Cardiac fibroblast (primary cell): ENCODE data around the gene NME8.

Source experiments
- DNase-seq, 2 donors: peaks; one replicate each; pipeline versions ENCODE4 v3.0.0 to v3.0.0-alpha.2; 2010; ENCODE audit warnings: low read depth in 2 of 2
- H3K4me3 ChIP-seq, 2 donors: replicated peaks in 1 of 2; 1 replicate in 1 of 2; 2 replicates in 1 of 2; pipeline ENCODE4 v1.5.1; 2011; ENCODE audit warnings: low read depth in 2 of 2, low read length in 2 of 2, mild to moderate bottlenecking in 2 of 2, moderate library complexity in 1 of 2
- TF ChIP-seq, protein P1 (sequence below): IDR thresholded peaks from one replicate; pipeline ENCODE4 v1.5.1; 2011; ENCODE audit warnings: low read depth, mild to moderate bottlenecking, low read length, inconsistent platforms

The NME8 gene

DNA sequence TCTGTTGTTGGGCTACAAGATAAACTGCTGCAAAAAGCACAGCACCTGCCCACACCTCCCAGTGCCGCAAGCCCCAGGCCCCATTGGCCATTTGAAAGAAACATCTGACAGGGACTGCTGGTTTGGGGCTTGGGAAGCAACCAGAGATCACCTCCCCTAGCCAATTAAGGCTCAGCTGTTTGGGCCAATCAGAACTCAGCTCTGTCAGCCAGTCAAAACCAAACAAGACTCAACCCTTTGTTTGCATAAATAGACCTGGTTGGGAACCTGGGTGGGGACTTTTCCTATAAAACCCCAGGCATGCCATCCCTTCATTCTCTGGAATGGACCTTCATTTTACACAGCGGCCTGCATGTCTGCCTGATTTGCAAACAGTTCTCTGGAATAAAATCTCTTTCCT is 17.2 kb upstream of the NME8 start:
- no peak overlapping the region for H3K4me3 ChIP-seq
- no peak for DNase-seq
- TF ChIP-seq, protein P1, sequence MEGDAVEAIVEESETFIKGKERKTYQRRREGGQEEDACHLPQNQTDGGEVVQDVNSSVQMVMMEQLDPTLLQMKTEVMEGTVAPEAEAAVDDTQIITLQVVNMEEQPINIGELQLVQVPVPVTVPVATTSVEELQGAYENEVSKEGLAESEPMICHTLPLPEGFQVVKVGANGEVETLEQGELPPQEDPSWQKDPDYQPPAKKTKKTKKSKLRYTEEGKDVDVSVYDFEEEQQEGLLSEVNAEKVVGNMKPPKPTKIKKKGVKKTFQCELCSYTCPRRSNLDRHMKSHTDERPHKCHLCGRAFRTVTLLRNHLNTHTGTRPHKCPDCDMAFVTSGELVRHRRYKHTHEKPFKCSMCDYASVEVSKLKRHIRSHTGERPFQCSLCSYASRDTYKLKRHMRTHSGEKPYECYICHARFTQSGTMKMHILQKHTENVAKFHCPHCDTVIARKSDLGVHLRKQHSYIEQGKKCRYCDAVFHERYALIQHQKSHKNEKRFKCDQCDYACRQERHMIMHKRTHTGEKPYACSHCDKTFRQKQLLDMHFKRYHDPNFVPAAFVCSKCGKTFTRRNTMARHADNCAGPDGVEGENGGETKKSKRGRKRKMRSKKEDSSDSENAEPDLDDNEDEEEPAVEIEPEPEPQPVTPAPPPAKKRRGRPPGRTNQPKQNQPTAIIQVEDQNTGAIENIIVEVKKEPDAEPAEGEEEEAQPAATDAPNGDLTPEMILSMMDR = no peak

DNA sequence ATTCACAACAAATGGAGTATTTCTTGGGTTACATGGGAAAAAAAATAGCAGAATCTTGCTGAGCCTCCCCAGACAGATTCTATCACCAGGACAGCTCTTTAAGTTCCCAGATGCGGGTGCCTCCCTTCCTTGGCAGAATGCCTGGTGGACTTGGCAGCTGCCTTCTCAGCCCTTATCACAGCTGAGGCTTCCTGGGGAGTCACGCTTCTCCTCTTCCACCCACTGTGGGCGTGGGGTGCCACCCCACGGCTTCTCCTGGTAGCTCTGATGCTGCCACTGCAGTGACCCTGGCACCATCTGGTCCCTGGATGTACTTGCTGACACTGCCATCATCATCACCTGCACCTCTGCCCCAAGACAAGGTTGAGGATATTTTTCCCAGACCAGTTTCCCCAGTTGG is 16.2 kb upstream of the NME8 start:
- peak; percentile 41 to 70 for DNase-seq

DNA sequence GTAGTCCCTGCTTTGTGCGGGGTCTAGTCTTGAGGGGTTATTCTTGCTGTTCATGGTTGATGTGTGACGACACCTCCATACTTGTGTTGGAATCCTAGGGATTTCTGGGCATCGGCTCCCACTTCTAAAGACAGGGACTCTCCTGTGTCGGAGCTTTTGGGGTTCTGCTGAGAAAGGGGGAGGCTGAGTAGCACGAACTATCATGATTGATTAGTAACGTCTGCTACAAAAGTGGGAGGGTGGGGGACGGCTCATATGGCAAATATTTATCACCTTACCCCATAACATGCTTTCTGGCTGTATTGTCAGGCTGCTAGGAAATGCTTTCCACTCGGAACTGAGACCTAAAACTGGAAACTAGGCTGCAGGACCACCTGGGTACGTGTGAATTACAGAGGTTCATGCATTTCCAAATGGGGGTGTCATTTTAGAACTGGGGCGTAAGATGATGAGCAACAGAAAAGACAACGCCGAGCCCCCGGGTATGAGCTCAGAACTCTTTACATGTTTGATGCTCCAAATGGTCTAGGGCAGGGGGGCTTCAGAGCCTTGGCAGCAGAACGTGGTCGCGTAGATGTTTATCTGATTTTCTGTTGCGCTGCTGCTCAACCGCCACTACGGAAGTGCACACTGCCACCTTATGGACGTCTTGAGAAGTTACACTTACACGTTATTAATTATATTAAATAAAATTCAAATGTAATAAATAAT is 15.1 kb upstream of the NME8 start:
- TF ChIP-seq, protein P1 = peak; percentile 60
- peak; percentile 56 to 65 for DNase-seq
- H3K4me3 ChIP-seq = peak overlapping the region in 1 of 2 donors; percentile 38

More for the DNA sequence above, 16.2 kb upstream of the NME8 start:
- H3K4me3 ChIP-seq = no peak overlapping the region
- TF ChIP-seq, protein P1 = no peak

DNA sequence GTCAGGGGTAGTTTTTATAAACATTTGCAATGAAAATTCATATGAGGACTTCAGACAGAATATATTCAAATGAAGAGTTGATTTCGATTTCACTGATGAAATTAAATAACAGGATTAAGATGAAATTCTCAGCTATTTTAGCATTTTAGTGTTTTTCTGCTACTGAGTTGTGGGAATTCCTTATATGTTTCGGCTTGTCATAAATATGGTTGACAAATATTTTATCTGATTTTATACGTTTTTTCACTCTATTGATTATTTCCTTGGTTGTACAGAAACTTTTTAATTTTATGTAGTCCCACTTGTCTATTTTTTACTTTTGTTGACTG is 14.6 kb upstream of the NME8 start:
- no peak overlapping the region for H3K4me3 ChIP-seq
- no peak for DNase-seq
- TF ChIP-seq, protein P1 = no peak

DNA sequence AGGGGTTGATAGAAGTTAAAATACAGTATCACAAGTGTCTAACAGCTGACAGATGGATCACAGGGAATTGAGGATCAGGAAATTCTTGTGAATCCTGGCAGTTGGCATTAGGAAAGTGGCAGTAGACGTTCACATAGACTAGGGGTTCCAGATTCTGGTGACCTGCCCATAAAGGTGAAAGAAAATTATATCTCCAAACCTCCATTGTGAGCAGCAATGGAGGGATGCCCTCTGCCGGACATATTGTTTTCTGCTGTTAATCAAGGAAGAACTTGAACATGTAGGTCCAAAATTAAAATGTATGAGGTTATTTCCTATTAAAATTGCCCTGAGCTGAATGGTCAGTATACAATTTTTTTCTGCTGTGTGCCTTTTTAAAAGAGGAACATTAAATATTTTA is 5.1 kb downstream of the NME8 start:
- TF ChIP-seq, protein P1 = peak; percentile 21
- no peak overlapping the region for H3K4me3 ChIP-seq
- DNase-seq = peak in 1 of 2 donors; percentile 4

DNA sequence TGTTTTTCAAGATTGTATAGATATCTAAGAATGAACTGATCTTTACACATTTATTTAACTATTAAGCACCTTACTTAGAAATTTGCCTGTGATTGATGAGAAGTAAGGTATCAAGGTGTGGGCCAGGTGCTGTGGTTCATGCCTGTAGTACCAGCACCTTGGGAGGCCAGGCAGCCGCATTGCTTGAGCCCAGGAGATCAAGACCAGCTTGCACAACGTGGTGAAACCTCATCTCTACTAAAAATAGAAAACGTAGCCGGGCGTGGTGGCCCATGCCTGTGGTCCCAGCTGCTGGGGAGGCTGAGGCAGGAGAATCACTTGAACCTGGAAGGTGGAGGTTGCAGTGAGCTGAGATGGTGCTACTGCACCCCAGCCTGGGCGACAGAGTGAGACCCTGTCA is 33.7 kb downstream of the NME8 start:
- no peak for DNase-seq
- TF ChIP-seq, protein P1 = no peak

DNA sequence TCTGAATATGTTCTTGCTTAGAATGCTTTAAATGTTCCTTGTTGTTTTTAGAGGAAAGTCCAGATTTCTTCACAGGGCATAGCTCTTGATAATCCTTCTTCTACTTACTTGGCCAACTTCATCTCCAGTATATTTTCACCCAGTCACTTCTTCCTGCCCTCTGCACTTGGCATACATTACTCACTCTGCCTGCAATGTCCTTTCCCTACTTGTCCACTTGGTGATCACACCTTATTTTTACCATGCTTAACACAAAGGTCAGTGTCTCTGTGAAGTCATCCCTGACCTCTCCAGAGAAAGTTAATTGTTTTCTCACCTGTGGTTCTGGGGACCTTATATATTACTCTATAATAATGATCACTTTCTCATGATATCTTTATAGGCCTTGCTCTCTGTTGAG is 45.0 kb downstream of the NME8 start:
- DNase-seq = no peak
- TF ChIP-seq, protein P1 = no peak

More for the DNA sequence above, 33.7 kb downstream of the NME8 start:
- H3K4me3 ChIP-seq = no peak overlapping the region

More for the DNA sequence above, 45.0 kb downstream of the NME8 start:
- no peak overlapping the region for H3K4me3 ChIP-seq
